ENCODE data around the gene FBXO28.
"Not testable (repeated sequence)": the region's sequence is repeated elsewhere in the genome, so short reads cannot be mapped to it uniquely, and the experiment has no call there.

The FBXO28 gene

DNA sequence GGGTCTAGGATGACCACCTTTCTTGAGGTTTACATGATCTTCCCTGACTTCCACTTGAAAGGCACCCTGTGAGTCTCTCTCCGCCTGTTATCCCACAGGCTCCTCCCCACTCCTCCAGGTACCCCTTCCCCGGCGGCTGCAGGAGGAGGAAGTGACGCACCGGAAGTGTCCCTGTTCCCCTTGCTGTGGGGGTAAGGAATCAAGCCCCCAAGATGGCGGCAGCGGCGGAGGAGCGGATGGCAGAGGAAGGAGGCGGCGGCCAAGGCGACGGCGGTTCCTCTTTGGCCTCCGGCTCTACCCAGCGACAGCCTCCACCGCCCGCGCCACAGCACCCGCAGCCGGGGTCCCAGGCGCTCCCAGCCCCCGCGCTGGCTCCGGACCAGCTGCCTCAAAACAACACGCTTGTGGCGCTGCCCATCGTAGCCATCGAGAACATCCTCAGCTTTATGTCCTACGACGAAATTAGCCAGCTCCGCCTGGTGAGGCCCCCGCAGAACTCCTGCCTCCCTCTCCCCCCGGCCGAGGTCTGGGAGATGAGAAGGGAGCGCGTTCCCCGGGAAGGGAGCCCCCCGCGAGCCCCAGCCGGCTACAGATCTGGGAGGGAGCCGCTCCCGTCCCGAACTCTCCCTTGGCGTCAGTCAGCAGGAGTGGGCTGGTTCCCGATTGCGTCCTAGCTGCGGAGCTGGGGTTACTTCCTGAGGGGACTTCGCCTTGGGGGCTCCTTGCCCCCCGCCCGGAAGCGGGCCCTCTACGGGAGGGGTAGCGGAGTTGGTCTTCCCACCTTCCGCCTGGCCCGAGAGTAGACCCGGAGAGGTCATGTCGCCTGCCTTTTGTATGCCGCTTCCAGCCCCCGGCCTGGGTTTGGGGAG, at the start of gene FBXO28:
Gene FBXO28 (plus strand): TSS at position 194 of the 869 bp plus-strand sequence. CDS start 19 bp downstream, at position 213.
- peak; percentile 94 for DNase-seq

DNA sequence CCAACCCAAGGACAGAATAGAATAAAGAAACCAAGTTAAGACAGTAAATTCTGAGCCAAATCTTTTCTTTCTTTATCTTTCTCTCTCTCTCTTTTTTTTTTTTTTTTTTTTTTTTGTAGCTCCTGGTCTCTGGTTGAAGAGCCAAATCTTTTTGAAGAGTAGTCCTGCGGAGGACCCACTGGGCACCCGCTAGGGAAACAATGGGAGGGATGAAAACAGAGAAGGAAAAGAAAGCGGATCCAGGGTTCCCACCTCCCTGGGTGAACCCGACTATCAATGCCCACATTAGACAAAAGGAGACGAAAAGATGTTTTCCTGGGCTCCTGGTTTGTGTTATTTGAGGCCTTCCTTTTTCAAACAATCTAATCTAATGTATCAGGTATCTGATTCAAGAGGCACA, 49.8 kb upstream of the FBXO28 start:
- DNase-seq, result no peak

DNA sequence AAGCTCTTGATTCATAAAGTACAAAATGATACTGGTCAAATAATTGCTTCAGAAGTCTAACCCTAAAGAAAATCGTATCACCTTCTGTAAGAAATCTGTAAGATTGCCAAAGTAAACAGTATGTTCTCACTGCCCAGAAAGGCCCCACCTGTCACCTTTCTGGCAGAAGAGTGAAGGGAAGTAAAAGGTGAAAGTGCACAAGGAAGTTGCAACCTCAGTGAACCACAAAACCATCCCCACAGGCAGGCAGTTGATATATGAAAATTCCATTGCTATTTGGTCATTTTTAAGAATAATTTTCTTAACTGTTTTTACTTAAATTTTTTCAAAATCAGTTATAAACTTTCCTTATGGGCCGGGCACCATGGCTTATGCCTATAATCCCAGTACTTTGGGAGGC, 48.5 kb upstream of the FBXO28 start:
- DNase-seq, result no peak

DNA sequence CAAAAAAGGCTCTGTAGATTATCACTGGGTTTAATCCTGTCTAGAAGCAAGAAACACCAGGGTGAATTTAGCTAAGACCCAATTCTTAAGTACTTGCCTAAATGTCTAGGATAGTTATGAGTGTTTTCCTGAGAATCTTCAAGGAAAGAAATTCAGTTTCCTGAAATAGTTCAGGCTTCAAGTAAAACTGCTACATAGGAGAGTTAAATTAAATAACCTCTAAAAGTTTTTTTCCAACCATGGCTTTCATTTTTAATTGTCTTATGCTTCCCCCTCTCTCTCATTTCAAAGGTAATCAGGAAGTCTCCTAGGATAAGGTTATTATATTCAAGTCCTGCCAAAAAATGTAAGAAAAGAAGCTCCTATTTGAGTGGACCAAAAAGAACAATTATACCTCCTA, 46.7 kb upstream of the FBXO28 start:
- DNase-seq, result no peak

DNA sequence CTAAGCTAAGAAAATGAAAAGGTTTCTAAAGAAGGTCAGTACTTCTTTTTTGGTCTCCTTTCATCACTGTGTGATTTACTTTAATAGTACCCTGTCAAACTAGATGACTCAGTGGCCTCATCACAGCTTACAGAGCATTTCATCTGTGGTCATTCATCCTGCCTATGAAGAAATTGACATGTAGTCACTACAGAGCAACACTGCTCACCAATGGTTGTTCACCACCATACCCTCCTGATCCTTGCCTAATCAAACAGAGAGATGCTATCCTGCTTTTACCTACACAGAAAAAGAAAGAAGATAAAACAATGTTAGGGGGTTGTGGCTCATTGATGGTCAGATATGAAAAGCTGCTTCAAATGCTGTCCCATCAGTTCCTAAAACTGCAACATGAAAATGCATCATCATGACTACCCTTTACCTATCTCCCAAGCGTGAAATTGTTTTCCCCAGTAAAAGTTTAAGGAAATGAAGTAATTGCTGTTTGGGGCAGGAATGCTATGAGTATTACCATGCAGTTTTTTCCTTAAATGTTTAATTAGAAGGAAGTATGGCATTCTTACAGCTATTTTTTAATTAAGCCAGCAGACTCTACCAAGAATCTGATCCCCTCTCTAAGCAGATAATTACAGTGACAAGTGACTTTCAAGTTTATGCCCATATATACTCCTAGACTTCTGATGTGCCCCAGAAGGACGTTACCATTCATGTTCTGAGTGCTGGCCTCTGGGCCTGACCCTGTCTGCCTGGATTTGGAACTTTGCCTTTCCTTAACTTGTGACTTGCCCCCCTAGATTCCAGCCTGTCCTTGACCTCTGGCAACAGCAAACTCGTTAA, 46.1 kb upstream of the FBXO28 start:
- DNase-seq, result no peak

DNA sequence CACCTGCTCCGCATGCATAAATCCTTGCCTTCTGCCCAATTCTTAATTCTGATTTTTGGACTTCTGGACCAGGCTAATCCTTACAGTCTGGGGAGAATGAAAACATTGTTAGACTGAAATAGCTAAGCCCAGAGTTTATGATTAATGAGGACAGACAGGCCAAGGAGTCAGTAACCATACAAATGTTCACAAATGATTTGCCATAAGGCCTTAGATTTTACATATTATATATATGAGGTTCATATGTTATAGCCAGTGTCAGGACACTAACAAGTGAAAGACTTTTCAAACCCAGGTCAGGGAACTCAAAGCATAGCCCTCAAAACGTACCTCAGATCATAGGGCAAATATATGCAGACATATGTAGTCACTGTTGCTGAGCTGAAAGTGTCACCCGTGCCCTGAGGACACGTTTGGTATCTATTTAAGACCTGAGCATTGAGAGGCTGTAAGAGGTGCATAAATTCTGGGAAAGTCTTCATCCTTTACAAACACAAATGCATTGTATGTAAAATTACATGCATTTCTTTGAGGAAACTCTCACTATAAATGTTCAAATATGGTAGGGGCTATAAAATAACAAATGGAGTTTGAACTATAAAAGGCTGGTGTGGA, 45.3 kb upstream of the FBXO28 start:
- no peak for DNase-seq

DNA sequence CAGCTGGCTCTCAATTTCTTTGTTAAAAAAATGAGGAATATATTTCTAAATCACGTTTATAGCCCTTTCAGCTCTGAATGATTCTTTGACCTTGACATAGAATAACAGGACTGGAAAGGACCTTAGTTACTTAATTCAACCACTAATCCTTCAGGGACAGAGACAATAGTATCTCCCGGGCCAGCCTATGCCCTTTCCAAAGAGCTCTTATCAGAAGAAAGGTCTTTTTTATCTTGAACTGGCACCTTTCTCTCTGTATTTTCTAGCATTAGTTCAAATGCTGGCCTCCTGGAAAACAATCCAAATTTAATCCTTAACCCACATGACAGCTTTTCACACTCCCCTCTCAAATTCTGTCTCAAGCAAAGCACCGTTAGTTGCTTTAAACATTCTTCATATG, 44.8 kb upstream of the FBXO28 start:
- no peak for DNase-seq

DNA sequence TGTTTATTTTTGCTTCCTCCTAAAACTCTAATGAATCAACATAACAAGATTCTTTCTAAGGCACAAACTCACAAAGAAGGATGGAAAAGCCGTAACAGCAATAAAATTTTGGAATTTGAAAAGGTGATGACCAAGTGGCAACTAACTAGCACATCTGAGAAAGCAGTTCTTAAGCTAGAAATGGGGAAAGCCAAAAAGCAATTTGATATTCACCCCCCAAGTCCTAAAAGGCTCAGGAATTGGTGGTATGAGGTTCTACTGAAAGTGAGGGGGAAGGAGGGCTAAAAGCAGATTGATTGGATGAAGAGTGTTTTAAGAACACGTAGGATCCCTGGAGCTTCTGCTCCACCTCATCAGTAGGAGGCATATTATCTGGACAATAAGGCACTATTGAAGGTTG, 43.4 kb upstream of the FBXO28 start:
- no peak for DNase-seq

GRCh38 chr1:224076407-224076806, 37.5 kb upstream of the FBXO28 start:
- no peak for DNase-seq

GRCh38 chr1:224079644-224080043, 34.3 kb upstream of the FBXO28 start:
- DNase-seq, result not testable (repeated sequence)

GRCh38 chr1:224080115-224080774, 33.7 kb upstream of the FBXO28 start:
- no peak for DNase-seq

- DNase-seq, result no peak
Measured at GRCh38 chr1:224081604-224082003, 32.3 kb upstream of the FBXO28 start.

- DNase-seq, result no peak
Measured at GRCh38 chr1:224082146-224082545, 31.8 kb upstream of the FBXO28 start.

DNA sequence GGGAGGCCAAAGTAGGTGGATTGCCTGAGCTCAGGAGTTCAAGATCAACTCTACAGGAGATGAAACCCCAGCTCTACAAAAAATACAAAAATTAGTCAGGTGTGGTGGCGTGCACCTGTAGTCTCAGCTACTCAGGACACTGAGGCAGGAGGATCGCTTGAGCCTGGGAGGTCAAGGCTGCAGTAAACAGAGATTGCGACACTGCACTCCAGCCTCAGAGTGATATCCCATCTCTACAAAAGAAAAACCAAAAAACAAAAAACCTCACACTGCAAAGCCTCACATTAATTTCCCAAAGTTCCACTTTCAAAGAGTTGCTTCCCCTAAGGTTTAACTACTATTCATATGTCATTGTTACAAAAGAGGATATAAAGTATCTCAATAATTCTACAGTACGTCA, 29.0 kb upstream of the FBXO28 start:
- no peak for DNase-seq

GRCh38 chr1:224085421-224086108, 28.3 kb upstream of the FBXO28 start:
- DNase-seq, result no peak

GRCh38 chr1:224087286-224087794, 26.6 kb upstream of the FBXO28 start:
- DNase-seq, result no peak

DNA sequence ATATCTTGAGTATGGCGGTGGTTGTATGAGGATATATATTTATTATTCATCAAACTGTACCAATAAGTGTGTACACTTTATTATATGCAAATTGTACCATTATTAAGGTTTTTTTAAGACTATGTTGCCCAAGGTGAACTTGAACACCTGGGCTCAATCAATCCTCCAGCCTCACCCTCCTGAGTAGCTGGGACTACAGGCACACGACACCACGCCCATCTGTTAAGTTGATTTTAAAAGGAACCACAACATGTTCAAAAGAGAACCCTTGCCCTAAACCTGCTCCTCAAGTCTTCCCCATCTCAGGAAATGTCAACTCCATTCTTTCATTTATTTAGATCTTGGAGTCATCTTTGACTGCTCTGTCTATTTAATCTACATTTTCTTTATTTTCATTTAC, 24.3 kb upstream of the FBXO28 start:
- no peak for DNase-seq

DNA sequence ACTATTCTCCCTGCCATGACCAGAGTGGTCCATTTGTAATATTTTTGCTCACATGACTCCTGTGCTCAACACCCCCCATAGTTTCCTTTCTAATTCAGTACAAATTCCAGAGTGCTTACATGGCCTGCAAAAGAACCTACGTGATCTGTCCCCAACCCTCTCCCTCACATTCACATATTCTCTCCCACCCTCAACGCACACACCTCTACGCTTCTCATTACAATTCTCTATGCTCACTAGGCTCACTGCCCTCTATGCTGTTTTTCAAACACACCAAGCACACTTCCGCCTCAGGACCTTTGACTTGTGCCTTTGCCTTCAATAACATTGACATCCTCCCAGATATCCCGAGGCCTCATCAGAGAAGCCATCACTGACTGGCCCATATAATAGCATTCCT, 23.8 kb upstream of the FBXO28 start:
- no peak for DNase-seq

DNA sequence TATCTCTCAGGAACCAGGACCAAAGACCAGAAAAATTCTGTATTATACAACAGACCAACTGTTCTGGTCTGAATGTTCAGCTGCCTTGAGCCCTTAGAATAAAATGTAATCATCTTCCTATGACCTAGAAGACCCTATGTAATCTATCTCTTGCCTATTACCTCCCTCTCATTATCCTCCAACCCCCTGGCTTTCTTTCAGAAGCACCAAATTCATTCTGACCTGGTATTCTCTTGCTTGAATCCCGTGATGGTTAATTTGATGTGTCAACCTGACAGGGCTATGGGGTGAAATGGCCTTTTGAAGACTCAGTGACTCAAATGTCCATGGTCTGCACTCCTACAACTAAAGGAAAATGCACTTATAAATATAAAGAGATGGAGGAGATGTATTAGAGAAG, 21.8 kb upstream of the FBXO28 start:
- DNase-seq, result no peak

DNA sequence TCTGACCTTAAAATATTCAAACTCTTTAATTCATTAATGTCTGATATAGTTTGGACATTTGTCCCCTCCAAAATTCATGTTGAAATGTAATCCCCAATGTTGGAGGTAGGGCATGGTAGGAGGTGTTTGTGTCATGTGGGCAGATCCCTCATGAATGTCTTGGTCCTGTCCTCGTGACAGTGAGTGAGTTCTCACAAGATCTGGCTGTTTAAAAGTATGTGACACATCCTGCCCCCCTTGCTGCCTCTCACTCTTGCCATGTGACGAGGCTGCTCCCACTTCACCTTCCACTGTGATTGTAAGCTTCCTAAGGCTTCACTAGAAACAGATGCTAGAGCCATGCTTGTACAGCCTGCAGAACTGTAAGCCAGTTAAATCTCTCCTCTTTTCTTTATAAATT, 21.3 kb upstream of the FBXO28 start:
- no peak for DNase-seq

- DNase-seq, result no peak
Measured at GRCh38 chr1:224095339-224095738, 18.6 kb upstream of the FBXO28 start.

DNA sequence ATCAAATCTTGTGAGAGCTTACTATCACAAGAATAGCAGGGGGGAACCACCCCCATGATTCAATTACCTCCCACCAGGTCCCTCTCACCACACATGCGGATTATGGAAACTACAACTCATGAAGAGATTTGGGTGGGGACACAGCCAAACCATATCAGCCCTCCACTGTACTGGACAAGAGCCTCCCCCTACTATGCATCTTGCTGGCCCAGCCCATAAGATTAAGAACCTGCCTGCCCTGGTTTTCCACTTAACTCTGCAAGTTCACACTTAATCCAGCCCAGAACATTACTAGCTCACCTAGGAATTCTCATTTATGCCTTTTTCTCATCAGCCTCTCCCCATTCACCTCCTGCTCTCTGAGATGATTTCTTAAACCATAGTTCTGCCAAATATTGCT, 18.0 kb upstream of the FBXO28 start:
- DNase-seq, result no peak
